Neuron (in vitro differentiated cells): ENCODE results near the gene PHTF2.
"Not testable (repeated sequence)": the region's sequence is repeated elsewhere in the genome, so short reads cannot be mapped to it uniquely, and the experiment has no call there.

Experiments used
- H2AFZ ChIP-seq: one replicate; pipeline ENCODE4 v1.6.1; 2013; ENCODE audit warnings: low read depth, mild to moderate bottlenecking, inconsistent platforms, low read length, moderate library complexity
- H3K27me3 ChIP-seq: one replicate; pipeline ENCODE4 v1.6.1; 2013; ENCODE audit warnings: low read length; ENCODE audit not compliant: insufficient read depth
- H3K36me3 ChIP-seq: one replicate; pipeline ENCODE4 v1.6.1; 2013; ENCODE audit warnings: low read length; ENCODE audit not compliant: insufficient read depth
- H3K4me1 ChIP-seq: one replicate; pipeline ENCODE4 v1.6.1; 2013; ENCODE audit warnings: low read length; ENCODE audit not compliant: insufficient read depth
- H3K4me3 ChIP-seq: 2 replicates; pipeline ENCODE4 v1.5.1; 2013; ENCODE audit warnings: mild to moderate bottlenecking, low read length, moderate library complexity
- H3K9me3 ChIP-seq: one replicate; pipeline ENCODE4 v1.6.1; 2013; ENCODE audit warnings: low read length

Gene PHTF2

GRCh38 chr7:77846317-77847092, 47.9 kb downstream of the PHTF2 start:
- Histone ChIP-seq H2AFZ (no peak overlapping the region), H3K36me3 (peaks cover 4% of the 10 kb centered on the region), H3K4me3 (no peak overlapping the region), H3K9me3 (no peaks in the 10 kb centered on the region), H3K4me1 (no peaks in the 10 kb centered on the region), H3K27me3 (no peaks in the 10 kb centered on the region)

DNA sequence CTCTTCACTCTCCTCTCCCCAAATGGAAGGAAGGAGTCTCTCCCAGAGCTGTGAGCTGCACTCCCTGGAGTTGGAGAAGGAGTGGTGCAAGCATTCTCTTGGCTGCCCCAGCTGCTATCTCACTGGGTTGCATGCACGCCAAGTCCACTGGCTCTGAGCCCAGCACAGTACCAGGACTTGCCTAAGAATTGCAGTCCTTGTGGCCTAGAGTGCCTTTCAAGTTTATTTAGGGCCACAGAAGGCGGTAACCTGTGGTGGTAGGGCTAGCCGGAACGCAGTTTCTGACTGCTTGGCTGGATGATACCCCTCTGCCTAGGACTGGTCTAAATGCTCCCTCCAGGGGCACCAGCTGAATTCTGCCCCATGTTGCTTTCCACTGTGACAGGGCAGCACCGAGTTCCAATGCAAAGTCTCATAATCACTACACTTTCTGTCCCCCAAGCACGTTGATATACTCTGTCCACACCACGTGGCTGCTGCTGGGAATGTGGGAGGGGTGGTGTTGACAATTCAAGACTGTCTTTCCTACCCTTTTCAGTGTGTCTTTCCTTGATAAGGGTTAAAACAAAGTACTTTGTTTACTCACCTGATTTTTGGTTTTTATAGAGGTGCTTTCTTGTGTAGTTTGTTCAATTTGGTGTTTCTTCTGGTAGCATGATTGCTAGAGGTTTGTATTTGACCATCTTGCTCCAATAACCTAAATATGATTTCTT, 57.0 kb downstream of the PHTF2 start:
- peaks cover 6% of the 10 kb centered on the region for H3K36me3 ChIP-seq
- no peak overlapping the region for H3K4me3 ChIP-seq
- no peaks in the 10 kb centered on the region for H3K4me1 ChIP-seq

GRCh38 chr7:77858278-77858677, 59.7 kb downstream of the PHTF2 start:
- Histone ChIP-seq H3K9me3 (peaks cover 8% of the 10 kb centered on the region), H3K36me3 (peaks cover 6% of the 10 kb centered on the region), H3K4me1 (no peaks in the 10 kb centered on the region), H3K4me3 (no peak overlapping the region), H2AFZ (no peak overlapping the region), H3K27me3 (no peaks in the 10 kb centered on the region)

More for the DNA sequence above, 57.0 kb downstream of the PHTF2 start:
- no peak overlapping the region for H2AFZ ChIP-seq
- peaks cover 8% of the 10 kb centered on the region for H3K9me3 ChIP-seq
- H3K27me3 ChIP-seq: no peaks in the 10 kb centered on the region

DNA sequence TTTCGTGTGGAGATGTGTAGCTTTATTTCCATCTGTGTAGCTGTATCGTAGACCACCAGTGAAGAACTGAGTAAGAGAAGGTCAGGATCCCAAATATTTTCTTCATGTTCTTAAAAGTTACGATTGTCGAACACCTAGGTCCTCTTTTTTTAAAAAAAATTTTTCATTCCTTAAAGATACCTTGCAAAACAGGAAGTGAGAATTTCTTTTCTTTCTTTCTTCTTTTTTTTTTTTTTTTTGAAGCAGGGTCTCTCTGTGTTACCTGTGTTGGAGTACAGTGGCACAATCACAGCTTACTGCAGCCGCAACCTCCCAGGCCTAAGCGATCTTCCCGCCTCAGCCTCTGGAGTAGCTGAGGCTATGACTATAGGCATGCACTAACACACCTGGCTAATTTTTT, 60.8 kb downstream of the PHTF2 start:
- Histone ChIP-seq H3K4me3 (no peak overlapping the region), H3K36me3 (peaks cover 6% of the 10 kb centered on the region), H3K27me3 (no peaks in the 10 kb centered on the region), H2AFZ (no peak overlapping the region), H3K4me1 (no peaks in the 10 kb centered on the region), H3K9me3 (peaks cover 6% of the 10 kb centered on the region)

GRCh38 chr7:77862691-77863090, 64.1 kb downstream of the PHTF2 start:
- H3K4me1 ChIP-seq: no peaks in the 10 kb centered on the region
- no peak overlapping the region for H3K4me3 ChIP-seq
- H3K9me3 ChIP-seq: no peaks in the 10 kb centered on the region
- H2AFZ ChIP-seq: no peak overlapping the region
- no peaks in the 10 kb centered on the region for H3K36me3 ChIP-seq
- H3K27me3 ChIP-seq: no peaks in the 10 kb centered on the region

DNA sequence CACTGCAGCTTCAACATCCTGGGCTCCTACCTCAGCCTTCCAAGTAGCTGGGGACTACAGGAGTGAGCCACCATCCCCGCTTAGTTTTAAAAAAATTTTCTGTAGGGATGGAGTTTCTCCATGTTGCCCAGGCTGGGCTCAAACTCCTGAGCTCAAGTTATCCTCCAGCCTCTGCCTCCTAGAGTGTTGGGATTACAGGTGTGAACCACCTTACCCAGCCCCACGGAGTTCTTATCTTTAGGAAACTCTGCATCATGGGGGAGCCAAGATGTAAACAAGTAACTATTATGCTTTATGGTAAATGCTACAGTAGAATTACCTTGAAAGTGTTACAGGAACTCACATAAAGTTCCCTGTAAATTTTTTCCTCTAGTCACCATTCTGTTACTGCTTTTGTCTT, 65.3 kb downstream of the PHTF2 start:
- Histone ChIP-seq H3K27me3 (no peaks in the 10 kb centered on the region), H3K4me1 (no peaks in the 10 kb centered on the region), H3K4me3 (no peak overlapping the region), H3K9me3 (no peaks in the 10 kb centered on the region), H2AFZ (no peak overlapping the region), H3K36me3 (no peaks in the 10 kb centered on the region)

- no peaks in the 10 kb centered on the region for H3K4me1 ChIP-seq
- no peak overlapping the region for H3K4me3 ChIP-seq
- no peaks in the 10 kb centered on the region for H3K27me3 ChIP-seq
- H3K9me3 ChIP-seq: peaks cover 4% of the 10 kb centered on the region
- no peaks in the 10 kb centered on the region for H3K36me3 ChIP-seq
- no peak overlapping the region for H2AFZ ChIP-seq
These were observed 67.8 kb downstream of the PHTF2 start for GRCh38 chr7:77866370-77866769.

- H3K9me3 ChIP-seq: peaks cover 9% of the 10 kb centered on the region
- H3K36me3 ChIP-seq: no peaks in the 10 kb centered on the region
- H3K4me1 ChIP-seq: no peaks in the 10 kb centered on the region
- H3K27me3 ChIP-seq: no peaks in the 10 kb centered on the region
- no peak overlapping the region for H3K4me3 ChIP-seq
- no peak overlapping the region for H2AFZ ChIP-seq
These were observed 68.4 kb downstream of the PHTF2 start for GRCh38 chr7:77866786-77867536.

DNA sequence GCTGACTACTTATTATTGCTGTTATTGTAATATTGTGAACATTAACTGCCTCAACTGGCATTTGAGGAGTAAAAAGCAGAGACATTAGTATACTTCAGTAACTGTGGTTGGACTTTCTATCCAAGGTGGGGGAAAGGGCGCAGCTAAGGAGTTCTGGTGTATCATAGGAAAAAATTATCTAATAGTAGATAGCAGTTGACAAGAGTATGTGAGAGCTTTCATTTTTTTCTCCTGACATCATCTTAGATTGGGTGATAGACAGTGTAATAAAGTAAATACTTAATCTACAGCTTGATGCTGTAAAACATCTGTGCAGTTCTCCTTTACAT, 68.9 kb downstream of the PHTF2 start:
- Histone ChIP-seq H3K9me3 (peaks cover 10% of the 10 kb centered on the region), H2AFZ (no peak overlapping the region), H3K27me3 (no peaks in the 10 kb centered on the region), H3K4me3 (no peak overlapping the region), H3K36me3 (no peaks in the 10 kb centered on the region), H3K4me1 (no peaks in the 10 kb centered on the region)

DNA sequence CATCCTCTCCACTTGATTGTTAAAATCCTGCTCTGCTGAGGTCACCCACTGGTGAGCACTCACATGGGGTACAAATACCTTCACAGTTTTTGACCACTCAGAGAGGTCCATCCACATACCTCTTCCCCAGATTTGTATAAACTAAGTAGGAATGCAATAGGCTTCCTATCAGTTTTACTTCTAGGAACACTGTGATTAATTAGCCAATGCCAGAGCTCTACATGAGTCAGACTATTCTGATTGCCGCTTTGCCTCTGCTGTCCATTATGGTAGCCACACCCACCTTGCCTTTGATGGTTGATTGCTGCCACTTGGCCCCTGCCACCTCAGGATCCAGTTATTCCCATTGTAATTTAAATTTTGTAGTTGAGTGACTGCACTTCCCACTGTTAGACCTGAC, 73.7 kb downstream of the PHTF2 start:
- H3K36me3 ChIP-seq, H3K4me3 ChIP-seq, H3K27me3 ChIP-seq, H2AFZ ChIP-seq, H3K4me1 ChIP-seq: not testable (repeated sequence)
- H3K9me3 ChIP-seq: peaks cover 12% of the 10 kb centered on the region

GRCh38 chr7:77873416-77874327, 75.1 kb downstream of the PHTF2 start:
- H3K4me1 ChIP-seq, H3K4me3 ChIP-seq, H3K27me3 ChIP-seq, H3K36me3 ChIP-seq, H2AFZ ChIP-seq: not testable (repeated sequence)
- peaks cover 12% of the 10 kb centered on the region for H3K9me3 ChIP-seq

DNA sequence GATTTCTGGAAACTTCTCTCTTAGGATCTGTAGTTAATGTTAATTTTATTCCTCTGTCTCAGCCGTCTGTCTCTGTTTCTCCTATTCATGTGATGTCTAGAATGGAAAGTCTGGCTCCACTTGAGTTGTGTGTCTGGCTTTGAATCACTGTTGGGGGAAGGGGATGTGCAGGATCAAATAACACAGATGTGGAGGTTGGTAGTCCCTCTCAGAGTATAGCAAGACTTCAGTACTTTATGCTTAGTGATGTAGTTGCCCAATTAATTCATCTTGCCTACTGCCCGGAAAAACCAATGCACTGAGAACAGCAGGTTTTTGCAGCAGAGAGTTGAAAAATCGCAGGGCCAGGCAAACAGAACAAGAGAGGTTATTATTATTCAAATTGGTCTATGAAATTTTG, 79.2 kb downstream of the PHTF2 start:
- Histone ChIP-seq H3K4me1 (no peaks in the 10 kb centered on the region), H3K4me3 (no peak overlapping the region), H3K27me3 (no peaks in the 10 kb centered on the region), H2AFZ (no peak overlapping the region), H3K9me3 (peaks cover 2% of the 10 kb centered on the region), H3K36me3 (no peaks in the 10 kb centered on the region)
